HG02885 (cell line): Measurements from ENCODE around the gene ACOT9.
"Not testable (repeated sequence)": the region's sequence is repeated elsewhere in the genome, so short reads cannot be mapped to it uniquely, and the experiment has no call there.

ENCODE experiments used
- ATAC-seq: cut with Tn5 transposase; IDR thresholded peaks from one replicate; pipeline ENCODE4 v1.9.1; 2021; ENCODE audit warnings: mild to moderate bottlenecking; ENCODE audit not compliant: unreplicated experiment, poor library complexity

ACOT9 gene

DNA sequence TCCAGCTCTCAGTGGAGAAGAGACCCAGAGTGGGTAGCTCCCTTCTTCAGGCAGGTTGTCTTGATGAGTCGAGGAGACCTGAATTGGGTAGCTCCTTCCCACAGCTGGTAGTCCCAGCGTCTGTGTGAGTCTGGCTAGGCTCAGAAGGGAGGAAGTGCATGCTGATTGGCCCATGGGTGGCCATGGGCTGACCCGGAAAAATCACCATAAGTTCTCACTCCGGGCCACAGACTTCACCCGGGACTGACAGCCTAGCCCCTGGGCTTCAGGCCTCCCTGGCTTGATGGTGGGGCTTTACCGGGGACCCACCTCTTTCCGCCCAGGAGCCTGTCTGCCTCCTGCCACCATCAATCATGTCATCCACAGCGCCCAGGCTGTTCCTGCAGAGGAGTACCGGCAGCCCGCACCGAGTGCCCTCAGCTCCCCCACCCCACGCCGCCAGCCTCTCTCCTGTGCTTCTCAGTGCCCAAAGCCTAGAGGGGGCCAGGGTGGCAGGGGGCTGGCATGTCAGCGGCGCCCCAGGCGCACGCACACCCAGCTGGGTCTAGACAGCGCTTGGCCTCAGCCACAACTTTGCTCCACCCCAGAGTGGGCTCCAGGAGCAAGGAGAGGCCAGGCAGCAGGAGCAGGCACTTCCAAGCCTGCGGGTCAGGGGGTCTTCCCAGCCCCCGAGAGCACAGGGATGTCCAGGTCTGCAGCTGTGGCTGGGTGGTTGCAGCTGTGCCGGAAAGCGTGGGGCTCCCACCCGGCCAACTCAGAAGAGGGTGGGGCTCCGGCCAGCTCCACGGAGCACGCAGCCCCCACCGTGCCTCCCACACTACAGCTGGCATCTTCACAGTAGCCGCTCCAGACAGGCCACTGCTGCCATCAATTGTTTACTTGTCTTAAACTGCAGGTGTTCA is 23.8 kb upstream of the ACOT9 start:
- no peak for ATAC-seq

- no peak for ATAC-seq
Observed at GRCh38 chrX:23765868-23766267, 22.8 kb upstream of the ACOT9 start.

- no peak for ATAC-seq
Observed at GRCh38 chrX:23765449-23765848, 22.4 kb upstream of the ACOT9 start.

- ATAC-seq = no peak
Observed at GRCh38 chrX:23764188-23764984, 21.3 kb upstream of the ACOT9 start.

- ATAC-seq = no peak
Observed at GRCh38 chrX:23759821-23760220, 16.7 kb upstream of the ACOT9 start.

DNA sequence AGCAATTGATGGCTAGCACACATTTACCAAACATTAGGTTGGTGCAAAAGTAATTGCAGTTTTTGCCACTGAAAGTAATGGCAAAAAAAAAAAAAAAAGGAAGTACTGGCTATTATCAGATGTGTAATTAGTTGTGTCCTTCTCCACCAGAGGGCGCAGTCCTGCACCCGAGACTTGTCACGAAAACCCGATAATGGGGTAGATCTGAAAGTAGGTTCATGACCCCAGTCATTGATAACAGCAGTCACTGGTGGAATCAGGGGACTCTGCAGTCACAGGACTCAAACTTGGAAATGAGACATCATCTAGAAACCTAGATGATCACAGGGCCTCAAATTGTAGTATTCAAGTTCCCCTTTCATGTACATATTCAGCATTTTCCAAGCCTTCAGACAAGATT is 13.1 kb upstream of the ACOT9 start:
- ATAC-seq = peak; percentile 80

DNA sequence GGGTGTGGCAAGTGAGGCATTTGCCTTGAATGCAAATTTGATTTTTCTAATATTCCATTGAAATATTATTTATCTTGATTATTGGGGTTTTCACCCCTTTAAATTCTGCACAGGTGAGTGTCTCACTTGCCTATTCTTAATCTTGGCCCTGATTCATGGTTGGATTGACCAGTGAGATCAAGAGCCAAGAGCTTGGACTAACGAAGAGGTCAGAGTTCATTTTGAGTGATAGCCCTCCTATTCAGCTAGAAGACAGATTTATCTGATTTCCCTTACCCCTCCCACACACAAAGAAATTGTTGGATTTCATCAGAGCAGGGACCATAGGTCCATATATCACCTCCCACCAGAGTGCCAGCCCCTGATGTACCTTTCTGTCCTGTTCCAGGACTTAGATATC is 11.6 kb upstream of the ACOT9 start:
- ATAC-seq = no peak

GRCh38 chrX:23752740-23753415 is 9.8 kb upstream of the ACOT9 start:
- no peak for ATAC-seq

DNA sequence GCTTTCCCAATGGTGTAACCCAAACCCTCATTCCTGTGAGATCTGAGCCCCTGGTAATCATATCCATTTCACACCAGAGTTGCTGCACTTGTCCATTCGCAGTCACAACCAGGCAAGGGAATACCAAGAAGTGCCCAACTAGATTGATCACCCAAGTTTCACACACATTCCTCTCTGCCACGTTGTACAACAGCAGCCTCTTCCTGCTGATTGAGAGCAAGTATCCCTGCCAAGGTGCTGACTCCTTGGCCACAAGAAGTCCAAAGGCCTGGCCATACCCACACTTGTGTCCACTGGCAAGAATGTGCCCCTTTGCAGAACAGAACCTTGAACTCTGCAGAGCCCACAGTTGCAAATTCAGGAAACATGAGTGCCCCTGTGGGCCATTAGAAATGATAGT is 6.5 kb upstream of the ACOT9 start:
- no peak for ATAC-seq

GRCh38 chrX:23749129-23749528 is 6.1 kb upstream of the ACOT9 start:
- ATAC-seq = no peak

- ATAC-seq = no peak
Observed at GRCh38 chrX:23745786-23746185, 2.7 kb upstream of the ACOT9 start.

DNA sequence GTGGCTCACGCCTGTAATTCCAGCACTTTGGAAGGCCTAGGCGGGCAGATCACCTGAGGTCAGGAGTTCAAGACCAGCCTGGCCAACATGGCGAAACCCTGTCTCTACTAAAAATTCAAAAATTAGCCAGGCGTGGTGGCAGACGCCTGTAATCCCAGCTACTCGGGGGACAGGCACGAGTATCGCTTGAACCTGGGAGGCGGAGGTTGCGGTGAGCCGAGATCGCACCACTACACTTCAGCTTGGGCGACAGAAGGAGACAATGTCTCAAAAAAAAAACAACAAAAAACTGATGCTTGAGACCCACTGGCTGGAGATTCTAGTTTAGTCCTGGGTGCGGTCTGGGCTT is 521 bp upstream of the ACOT9 start:
- not testable (repeated sequence) for ATAC-seq

- ATAC-seq = no peak
Observed at GRCh38 chrX:23742174-23742696, 841 bp downstream of the ACOT9 start.

GRCh38 chrX:23737413-23737812 is 5.7 kb downstream of the ACOT9 start:
- ATAC-seq = no peak

- ATAC-seq = no peak
Observed at GRCh38 chrX:23736030-23736429, 7.0 kb downstream of the ACOT9 start.

DNA sequence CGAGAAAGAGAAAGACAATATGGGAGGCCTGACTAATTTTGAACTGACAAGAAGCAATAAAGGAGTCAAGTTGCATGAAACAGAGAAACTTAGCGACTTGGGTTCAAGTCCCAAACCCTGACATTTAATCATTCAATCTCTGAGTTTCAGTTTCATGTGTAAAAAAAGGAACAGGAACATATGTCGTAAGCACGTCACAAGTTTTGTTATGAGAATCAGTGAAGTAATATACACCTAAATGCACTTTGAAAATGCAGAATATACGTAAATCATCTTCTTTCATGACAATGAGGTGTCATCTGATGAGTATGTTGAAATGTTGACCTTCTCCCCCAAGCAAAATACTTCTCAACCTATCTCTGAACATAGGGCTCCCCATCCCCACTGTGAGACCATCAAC is 10.4 kb downstream of the ACOT9 start:
- ATAC-seq = peak; percentile 91

DNA sequence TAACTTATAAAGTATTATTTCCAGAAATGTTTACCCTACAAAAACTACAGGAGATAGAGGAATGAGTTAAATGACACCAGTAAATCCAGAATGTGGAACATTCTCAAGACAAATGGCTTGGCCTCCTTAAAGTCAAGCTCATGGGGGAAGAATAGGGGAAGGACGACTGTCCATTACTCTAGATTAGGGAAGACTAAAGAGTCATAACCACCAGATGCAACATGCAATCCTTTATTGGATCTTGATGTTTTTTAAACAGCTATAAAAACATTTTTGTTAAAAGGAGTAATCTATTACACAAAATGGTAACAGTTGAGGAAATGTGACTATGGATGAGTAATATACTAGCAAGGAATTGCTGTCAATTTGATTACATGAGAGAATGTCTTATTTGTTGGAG is 11.1 kb downstream of the ACOT9 start:
- ATAC-seq = no peak

- ATAC-seq = no peak
Observed at GRCh38 chrX:23729214-23729613, 13.9 kb downstream of the ACOT9 start.

DNA sequence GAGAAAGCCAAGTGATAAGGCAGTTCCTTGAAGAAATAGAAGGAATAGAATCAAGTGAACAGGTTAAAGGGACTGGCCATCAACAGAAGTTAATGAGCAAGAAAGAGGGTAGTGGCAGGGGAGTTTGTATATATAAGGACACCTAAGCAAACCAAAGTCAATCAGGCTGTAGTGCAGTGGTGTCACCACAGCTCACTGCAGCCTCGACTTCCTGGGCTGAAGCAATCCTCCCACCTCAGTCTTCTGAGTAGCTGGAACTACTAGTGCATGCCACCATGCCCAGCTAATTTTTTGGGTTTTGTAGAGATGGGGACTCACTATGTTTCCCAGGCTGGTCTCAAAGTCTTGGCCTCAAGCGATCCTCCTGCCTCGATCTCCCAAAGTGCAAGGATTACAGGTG is 15.9 kb downstream of the ACOT9 start:
- ATAC-seq = no peak

GRCh38 chrX:23726191-23726590 is 16.9 kb downstream of the ACOT9 start:
- no peak for ATAC-seq
